ENCODE results near the gene RRBP1.

GRCh38 chr20:17605131-17605660 lies 76.8 kb downstream of the RRBP1 start:
- TF ChIP-seq POLR2A (IDR thresholded peaks at IDR 0.05; ENCODE audit: low read depth, low read length): no peak
- no peak for TF ChIP-seq MAX (IDR thresholded peaks at IDR 0.05; ENCODE audit: insufficient read depth, insufficient read length)
- no peak for TF ChIP-seq CTCF (IDR thresholded peaks at IDR 0.05; ENCODE audit: extremely low read depth in 1 of 2, insufficient read depth in 1 of 2, low read depth in 1 of 2, low read length in 2 of 2)
- no peak for TF ChIP-seq POLR2AphosphoS5 (IDR thresholded peaks at IDR 0.05; ENCODE audit: insufficient read depth, low read depth, low read length)
- no peak for TF ChIP-seq EZH2 (IDR thresholded peaks at IDR 0.05; ENCODE audit: borderline replicate concordance, low read depth, low read length, severe bottlenecking)
